Suprapubic skin (tissue), 4 donors: ENCODE measurements around the gene E2F6. TPM values are rescaled to one million over a fixed set of nuclear protein-coding genes. Genes with fewer than 3 reads are reported as not detected.

Experiments used
- DNase-seq, 2 donors: peaks; one replicate each; pipeline ENCODE4 v3.0.0-alpha.2; 2019; ENCODE audit warnings: low spot score in 2 of 2
- H3K27ac ChIP-seq: fragments of 200-600 bp; sonication (generic); one replicate; pipeline ENCODE4 v1.5.1; 2019
- H3K27me3 ChIP-seq: fragments of 200-600 bp; sonication (generic); one replicate; pipeline ENCODE4 v1.5.1; 2019
- H3K36me3 ChIP-seq: fragments of 200-600 bp; sonication (generic); one replicate; pipeline ENCODE4 v1.5.1; 2019
- H3K4me1 ChIP-seq: fragments of 200-600 bp; sonication (generic); one replicate; pipeline ENCODE4 v1.5.1; 2019
- H3K4me3 ChIP-seq: fragments of 200-600 bp; sonication (generic); one replicate; pipeline ENCODE4 v1.5.1; 2019; ENCODE audit warnings: mild to moderate bottlenecking
- H3K9me3 ChIP-seq: fragments of 200-600 bp; sonication (generic); one replicate; pipeline ENCODE4 v1.5.1; 2019
- EP300 ChIP-seq: sonication (generic); formaldehyde crosslinking; IDR thresholded peaks from one replicate; pipeline ENCODE4 v1.6.1; 2017; ENCODE audit warnings: antibody characterized with exemption
- POLR2A ChIP-seq, 2 donors: fragments of 450-650 bp; IDR thresholded peaks; one replicate each; pipeline ENCODE4 v1.6.1; 2017; ENCODE audit warnings: antibody characterized with exemption in 2 of 2, mild to moderate bottlenecking in 2 of 2, moderate library complexity in 2 of 2
- POLR2AphosphoS5 ChIP-seq, 3 donors: sonication (generic); formaldehyde crosslinking; IDR thresholded peaks; one replicate each; pipeline ENCODE4 v1.6.1; 2017; ENCODE audit warnings: antibody characterized with exemption in 3 of 3
- WGBS: methylation state at CpG from one replicate; pipeline ENCODE4 v1.1.5; 2018; 5-methylcytosine and 5-hydroxymethylcytosine counted together
- total RNA-seq, 4 donors: library from RNA; depleted of rRNA; stranded (reverse); fragments of >200 nt; gene quantifications; one replicate each; pipeline ENCODE4 v1.1.0, GENCODE V29; 2016
- TF ChIP-seq, protein P1 (sequence below), 2 donors: fragments of 200-600 bp in 1 of 2; fragments of 450-650 bp in 1 of 2; sonication (generic) in 1 of 2; IDR thresholded peaks; one replicate each; pipeline ENCODE4 v1.5.1; 2016 to 2019; ENCODE audit warnings: antibody characterized with exemption in 2 of 2, mild to moderate bottlenecking in 1 of 2, moderate library complexity in 1 of 2

E2F6 gene
- total RNA-seq, 4 donors from 2014 or later: 9.3 to 15.7 (median 10.3) TPM

DNA sequence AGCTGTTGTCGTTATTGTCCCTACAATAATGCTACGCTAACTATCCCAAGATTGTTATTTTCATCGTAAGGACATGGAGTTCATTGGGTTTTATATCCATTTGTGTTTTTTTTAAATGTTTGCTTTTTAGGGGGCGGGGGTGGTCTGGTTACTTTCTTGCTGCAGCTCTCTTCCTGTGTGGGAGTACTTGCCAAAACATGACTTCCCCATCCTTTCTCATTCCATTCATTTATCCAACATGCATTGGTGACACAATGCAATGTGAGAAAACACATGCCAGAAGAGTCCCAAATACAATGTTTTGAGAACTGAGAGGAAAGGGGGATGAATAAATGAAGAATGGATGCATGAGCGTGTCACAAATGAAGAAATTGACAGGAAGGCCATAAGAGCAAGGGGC is 55.9 kb downstream of the E2F6 start:
- Histone ChIP-seq H3K36me3 (no peaks in the 10 kb centered on the region), H3K9me3 (no peaks in the 10 kb centered on the region), H3K4me1 (no peaks in the 10 kb centered on the region), H3K27ac (no peak overlapping the region), H3K4me3 (no peak overlapping the region), H3K27me3 (no peaks in the 10 kb centered on the region)
- DNase-seq: no peak
- no peak for TF ChIP-seq POLR2A (IDR thresholded peaks at IDR 0.05)
- TF ChIP-seq EP300: no peak
- TF ChIP-seq, protein P1, sequence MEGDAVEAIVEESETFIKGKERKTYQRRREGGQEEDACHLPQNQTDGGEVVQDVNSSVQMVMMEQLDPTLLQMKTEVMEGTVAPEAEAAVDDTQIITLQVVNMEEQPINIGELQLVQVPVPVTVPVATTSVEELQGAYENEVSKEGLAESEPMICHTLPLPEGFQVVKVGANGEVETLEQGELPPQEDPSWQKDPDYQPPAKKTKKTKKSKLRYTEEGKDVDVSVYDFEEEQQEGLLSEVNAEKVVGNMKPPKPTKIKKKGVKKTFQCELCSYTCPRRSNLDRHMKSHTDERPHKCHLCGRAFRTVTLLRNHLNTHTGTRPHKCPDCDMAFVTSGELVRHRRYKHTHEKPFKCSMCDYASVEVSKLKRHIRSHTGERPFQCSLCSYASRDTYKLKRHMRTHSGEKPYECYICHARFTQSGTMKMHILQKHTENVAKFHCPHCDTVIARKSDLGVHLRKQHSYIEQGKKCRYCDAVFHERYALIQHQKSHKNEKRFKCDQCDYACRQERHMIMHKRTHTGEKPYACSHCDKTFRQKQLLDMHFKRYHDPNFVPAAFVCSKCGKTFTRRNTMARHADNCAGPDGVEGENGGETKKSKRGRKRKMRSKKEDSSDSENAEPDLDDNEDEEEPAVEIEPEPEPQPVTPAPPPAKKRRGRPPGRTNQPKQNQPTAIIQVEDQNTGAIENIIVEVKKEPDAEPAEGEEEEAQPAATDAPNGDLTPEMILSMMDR (IDR thresholded peaks at IDR 0.05): no peak
- TF ChIP-seq POLR2AphosphoS5 (IDR thresholded peaks at IDR 0.05): no peak
- WGBS: 83% methylated on average over 5 of the region's 5 CpGs

DNA sequence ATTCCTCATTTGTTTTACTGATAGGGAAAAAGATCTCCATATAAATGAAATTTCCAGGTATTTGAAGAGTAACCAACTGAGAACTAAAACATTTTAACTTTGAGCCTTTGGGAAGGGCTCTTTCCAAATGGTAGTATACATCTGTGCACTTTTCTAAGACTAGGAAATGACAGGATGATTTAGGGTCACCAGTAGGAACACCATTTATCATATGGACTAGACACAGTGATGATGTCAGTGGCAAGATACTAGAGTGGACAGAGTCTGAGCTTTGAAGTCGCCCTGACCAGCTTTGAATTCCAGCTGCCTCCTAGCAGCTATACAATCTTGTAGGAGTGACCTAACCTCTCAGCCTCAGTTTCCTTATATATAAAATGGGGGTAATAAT is 56.4 kb downstream of the E2F6 start:
- Histone ChIP-seq H3K27ac (no peak overlapping the region), H3K27me3 (no peaks in the 10 kb centered on the region), H3K4me1 (no peaks in the 10 kb centered on the region), H3K9me3 (no peaks in the 10 kb centered on the region), H3K4me3 (no peak overlapping the region), H3K36me3 (no peaks in the 10 kb centered on the region)
- no peak for DNase-seq
- TF ChIP-seq POLR2A (IDR thresholded peaks at IDR 0.05) (no peak), EP300 (no peak), POLR2AphosphoS5 (IDR thresholded peaks at IDR 0.05) (no peak)
- TF ChIP-seq, protein P1 (IDR thresholded peaks at IDR 0.05): no peak
- 100% methylated on average over 1 of the region's 1 CpG for WGBS

DNA sequence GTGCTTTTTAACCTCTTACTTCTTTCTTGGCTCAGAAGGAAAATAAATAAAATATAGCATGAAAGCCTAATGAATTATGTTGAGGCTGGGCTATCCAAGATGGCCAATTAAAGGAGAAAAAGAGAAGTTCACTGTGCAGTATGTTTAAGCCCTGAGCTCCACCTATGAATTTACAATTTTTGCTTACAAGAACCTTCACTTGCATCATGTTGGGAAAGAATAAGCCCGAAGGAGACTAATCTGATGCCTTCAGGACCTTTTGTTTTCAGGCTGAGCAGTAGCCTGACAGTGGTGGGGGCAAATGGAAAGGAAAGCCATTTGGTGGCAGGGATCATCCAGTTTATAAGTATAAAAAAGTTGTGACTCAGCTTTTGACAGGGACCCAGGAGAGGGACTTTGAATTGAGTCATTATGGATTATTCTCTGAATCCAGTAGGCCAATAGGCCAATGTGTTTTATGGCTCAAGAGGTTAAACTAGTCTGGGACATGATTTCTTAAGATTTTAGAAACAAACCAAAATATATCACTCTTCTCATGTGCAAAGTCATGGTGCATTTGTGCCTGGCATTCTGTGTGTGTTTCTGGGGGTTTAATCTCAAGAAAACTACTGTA is 56.9 kb downstream of the E2F6 start:
- no peak overlapping the region for H3K27ac ChIP-seq
- H3K4me1 ChIP-seq: no peaks in the 10 kb centered on the region
- DNase-seq: no peak
- H3K27me3 ChIP-seq: no peaks in the 10 kb centered on the region
- WGBS: 85% methylated on average over 1 of the region's 1 CpG
- H3K36me3 ChIP-seq: no peaks in the 10 kb centered on the region
- no peaks in the 10 kb centered on the region for H3K9me3 ChIP-seq
- H3K4me3 ChIP-seq: no peak overlapping the region
- TF ChIP-seq EP300 (no peak), POLR2AphosphoS5 (IDR thresholded peaks at IDR 0.05) (no peak), POLR2A (IDR thresholded peaks at IDR 0.05) (no peak)
- TF ChIP-seq, protein P1 (IDR thresholded peaks at IDR 0.05): no peak

- Histone ChIP-seq H3K27me3 (no peaks in the 10 kb centered on the region), H3K27ac (no peak overlapping the region), H3K4me3 (no peak overlapping the region), H3K9me3 (no peaks in the 10 kb centered on the region), H3K4me1 (no peaks in the 10 kb centered on the region), H3K36me3 (no peaks in the 10 kb centered on the region)
- no peak for TF ChIP-seq POLR2AphosphoS5 (IDR thresholded peaks at IDR 0.05)
- no peak for TF ChIP-seq EP300
- TF ChIP-seq, protein P1 (IDR thresholded peaks at IDR 0.05): no peak
- no peak for TF ChIP-seq POLR2A (IDR thresholded peaks at IDR 0.05)
- WGBS: 78% methylated on average over 6 of the region's 6 CpGs
- no peak for DNase-seq
Measured at GRCh38 chr2:11407413-11407812, 58.5 kb downstream of the E2F6 start.

- no peak for DNase-seq
- 59% methylated on average over 3 of the region's 3 CpGs for WGBS
- H3K9me3 ChIP-seq: no peaks in the 10 kb centered on the region
- H3K27me3 ChIP-seq: no peaks in the 10 kb centered on the region
- no peaks in the 10 kb centered on the region for H3K36me3 ChIP-seq
- H3K27ac ChIP-seq: peak overlapping the region; percentile 39
- H3K4me3 ChIP-seq: no peak overlapping the region
- TF ChIP-seq POLR2AphosphoS5 (IDR thresholded peaks at IDR 0.05): no peak
- TF ChIP-seq EP300: no peak
- TF ChIP-seq, protein P1 (IDR thresholded peaks at IDR 0.05): no peak
- TF ChIP-seq POLR2A (IDR thresholded peaks at IDR 0.05): no peak
- H3K4me1 ChIP-seq: no peaks in the 10 kb centered on the region
Measured at GRCh38 chr2:11406958-11407381, 59.0 kb downstream of the E2F6 start.
